ENCODE results near the gene LETMD1.

The LETMD1 gene, protein sequence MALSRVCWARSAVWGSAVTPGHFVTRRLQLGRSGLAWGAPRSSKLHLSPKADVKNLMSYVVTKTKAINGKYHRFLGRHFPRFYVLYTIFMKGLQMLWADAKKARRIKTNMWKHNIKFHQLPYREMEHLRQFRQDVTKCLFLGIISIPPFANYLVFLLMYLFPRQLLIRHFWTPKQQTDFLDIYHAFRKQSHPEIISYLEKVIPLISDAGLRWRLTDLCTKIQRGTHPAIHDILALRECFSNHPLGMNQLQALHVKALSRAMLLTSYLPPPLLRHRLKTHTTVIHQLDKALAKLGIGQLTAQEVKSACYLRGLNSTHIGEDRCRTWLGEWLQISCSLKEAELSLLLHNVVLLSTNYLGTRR

DNA sequence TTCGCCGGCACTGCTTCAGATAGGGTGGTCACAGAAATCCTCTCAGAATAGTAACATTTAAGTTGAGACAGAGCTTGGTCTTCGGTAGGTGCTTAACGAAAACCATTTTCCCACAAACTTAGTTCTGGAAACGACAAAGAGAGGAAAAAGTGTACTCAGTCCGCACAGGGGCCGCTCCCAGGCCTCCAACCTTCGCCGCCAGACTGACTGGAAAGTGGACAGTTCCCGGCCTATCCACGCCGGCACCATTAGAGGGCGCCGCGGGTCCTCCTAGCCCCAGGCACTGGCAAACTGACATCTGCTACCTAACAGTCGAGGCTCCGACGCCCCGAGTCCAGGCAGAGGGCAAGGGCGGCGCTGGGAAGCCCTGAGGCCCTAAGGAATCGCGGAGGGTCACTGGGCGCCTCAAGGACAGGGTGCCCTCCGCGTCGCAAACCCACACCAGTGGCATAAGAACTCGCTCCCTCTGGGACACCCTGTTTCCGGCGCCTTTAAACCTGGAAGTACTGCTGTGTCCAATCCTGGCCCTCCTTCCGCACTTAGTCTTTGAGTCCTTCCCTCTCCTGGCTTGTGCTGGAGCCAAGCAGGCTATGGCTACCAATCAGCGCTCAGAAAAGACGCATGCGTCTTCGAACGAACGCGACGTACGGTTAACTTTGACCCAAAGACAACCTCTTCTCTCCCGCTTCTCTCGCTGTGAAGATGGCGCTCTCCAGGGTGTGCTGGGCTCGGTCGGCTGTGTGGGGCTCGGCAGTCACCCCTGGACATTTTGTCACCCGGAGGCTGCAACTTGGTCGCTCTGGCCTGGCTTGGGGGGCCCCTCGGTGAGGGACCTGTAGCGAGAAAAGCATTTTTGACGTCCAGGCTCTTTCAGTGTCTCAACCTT is at the start of gene LETMD1:
LETMD1 (plus strand) TSS at position 673 of the 886 bp plus-strand sequence; CDS start at position 703, 30 bp downstream.
- DNase-seq, result peak; percentile 99

GRCh38 chr12:50999093-50999492 is 49.0 kb upstream of the LETMD1 start:
- no peak for DNase-seq

DNA sequence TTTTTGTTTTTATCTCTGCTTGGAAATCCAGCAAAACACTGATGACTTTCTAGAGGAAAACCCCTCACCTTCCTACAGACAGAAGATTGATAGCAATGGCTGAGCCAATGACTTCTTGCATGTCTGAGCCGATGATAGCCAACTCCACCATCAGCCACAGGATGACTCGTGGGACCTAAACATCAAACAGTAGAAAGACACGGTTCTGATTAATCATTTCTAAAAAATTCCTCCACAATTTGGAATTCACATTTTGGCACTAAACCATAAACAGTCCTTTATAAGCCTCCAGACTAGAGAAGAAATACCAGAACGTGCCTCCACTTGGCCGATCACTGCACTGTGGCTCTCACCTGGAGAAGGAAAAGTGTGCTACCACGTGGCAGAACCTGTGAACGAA is 47.9 kb upstream of the LETMD1 start:
- DNase-seq, result no peak

DNA sequence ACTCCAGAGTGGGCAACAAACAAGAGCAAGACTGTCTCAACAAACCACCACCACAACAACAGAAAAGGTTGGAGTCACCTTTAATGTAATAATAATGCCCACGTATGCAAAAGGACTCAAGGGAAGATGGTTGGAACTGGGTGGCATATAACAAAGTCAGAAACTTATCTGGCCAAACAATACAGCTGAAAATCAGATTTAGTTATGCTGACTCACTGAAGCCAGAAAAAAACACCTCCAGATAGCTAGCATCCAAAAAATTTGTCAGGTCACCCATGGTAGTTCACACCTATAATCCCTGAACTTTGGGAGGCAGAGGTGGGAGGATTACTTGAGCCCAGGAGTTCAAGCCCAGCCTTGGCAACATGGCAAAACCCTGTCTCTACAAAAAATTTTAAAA is 46.3 kb upstream of the LETMD1 start:
- DNase-seq, result no peak

- no peak for DNase-seq
These were observed 43.6 kb upstream of the LETMD1 start for GRCh38 chr12:51004504-51004903.

DNA sequence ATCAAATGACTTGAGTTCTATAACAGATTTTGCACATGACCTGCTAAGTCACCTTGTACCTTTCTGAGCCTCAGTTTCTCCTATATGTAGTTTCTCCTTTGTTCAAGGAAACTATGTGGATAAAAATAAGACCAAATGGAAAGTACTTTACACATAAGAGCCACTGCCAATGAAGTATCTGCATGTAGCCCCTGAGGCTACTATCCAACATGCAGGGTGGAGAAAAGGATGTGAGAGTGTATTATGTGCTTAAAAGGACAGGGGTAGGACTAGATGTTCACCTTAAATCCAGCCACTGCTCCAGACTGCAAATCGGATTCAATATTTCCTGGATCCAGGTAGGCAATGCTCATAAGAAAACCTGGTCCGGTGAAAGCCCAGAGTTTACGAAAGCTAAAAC is 43.1 kb upstream of the LETMD1 start:
- DNase-seq, result no peak

- DNase-seq, result no peak
These were observed 42.5 kb upstream of the LETMD1 start for GRCh38 chr12:51005671-51006070.

DNA sequence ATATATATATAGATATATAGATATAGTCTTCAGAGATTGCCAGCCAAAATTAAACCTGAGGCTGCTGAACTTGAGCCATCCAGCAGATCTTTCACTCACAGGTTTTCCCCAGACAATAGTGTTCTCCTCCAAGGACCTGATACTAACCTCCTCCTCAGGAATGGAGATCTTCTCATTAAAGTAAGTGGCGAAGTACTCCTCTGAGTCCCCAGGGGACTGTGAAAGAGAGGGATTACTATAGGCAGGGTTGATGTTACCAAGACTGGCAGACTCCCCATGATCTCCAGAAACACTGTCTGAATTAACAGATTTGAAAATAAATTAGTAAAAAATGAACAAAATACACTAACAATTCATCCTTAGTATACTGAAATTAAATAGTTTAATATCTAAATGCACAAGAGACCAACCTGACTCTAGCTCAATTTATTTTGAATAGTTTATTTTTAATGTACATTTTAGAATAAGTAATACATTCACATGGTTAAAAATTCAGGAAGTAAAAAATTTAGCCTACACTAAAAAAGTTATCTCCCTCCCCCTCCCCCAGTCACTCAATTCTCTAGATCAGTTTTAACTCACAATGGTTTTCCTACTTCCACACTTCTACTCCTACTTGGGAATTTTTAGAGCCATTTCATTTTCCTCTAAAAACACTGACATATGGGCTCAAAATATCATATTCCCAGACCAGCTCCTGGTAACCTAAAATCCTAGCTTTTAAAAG is 39.6 kb upstream of the LETMD1 start:
- DNase-seq, result peak; percentile 87

DNA sequence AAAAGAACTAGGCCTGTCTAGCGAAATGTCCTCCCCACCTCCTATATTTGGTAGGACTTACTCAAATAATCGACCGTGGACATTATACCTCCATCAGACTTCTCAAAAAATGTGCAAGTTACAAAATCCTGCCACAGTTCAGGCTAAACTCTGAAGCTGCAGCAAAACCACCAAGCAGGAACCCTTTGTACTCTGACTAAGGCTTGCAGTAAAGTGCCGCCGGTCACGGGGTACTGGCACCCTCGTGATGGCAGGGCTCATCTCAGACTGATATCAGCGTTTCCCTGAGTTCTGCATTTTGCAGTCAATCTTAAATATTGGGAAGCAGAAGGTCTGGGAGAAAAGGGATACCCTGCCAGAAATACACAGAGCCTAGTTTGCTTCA is 39.1 kb upstream of the LETMD1 start:
- no peak for DNase-seq

DNA sequence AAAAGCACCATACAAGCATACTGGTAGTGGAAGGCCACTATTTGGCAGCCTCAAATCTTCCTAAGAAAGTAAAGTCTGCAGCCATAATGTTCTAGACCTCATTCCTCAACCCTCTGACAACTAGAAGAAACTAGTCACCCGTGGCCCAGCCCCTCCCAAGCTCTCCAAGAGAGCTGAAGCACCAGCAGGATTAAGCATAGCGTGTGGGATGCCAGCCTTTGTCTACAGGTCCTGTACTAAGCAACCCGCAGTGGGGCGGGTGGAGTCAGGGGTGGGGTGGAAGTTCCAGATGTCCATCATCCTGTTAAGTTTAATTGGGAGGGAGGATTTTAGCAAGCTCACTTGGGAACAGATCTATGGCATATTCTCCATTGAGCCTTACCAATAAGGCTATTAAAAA is 36.2 kb upstream of the LETMD1 start:
- DNase-seq, result peak; percentile 99

DNA sequence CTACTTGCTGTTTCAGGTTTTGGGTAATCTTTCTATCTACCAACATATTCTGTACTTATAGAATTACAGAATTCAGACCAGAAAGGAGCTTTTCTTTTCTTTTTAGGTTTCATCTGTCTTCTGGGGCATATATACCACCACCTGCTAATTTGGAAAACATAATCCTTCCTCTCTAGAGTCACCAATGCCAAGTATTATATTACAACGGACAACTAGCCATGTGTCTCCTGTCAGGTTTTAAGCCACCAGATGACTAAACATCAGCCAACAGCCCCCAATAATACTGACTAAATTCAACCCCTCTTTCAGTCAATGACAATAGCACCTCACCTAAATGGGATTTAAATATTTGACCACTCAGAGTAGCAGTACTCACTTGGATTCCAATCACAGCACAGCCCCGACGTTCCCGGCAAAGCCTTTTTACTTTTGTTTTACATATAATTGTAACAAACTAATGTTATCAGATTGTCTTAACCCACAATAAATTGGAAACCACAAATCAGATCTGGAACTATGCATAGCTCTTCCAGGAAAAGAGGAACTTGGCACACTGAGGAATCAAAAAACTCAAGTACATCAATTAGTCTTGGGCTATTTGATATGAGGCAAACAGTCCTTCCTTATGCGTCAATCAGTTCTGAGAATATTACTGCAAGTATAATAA is 35.4 kb upstream of the LETMD1 start:
- DNase-seq, result peak; percentile 87

DNA sequence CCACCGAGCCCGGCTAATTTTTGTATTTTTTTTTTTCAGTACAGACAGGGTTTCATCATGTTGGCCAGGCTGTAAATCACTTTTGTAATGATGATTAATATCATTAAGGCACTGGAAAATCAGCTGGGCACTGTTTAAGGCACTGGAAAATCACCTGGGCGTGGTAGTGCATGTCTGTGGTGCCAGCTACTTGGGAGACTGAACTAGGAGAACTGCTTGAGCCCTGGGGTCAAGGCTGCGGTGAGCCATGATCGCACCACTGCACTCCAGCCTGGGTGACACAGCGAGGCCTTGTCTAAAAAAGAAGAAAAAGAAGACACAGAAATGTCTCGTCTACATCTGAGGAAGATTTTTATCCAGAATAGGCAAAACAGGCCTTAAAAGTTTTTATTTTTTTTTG is 34.7 kb upstream of the LETMD1 start:
- peak; percentile 18 for DNase-seq

DNA sequence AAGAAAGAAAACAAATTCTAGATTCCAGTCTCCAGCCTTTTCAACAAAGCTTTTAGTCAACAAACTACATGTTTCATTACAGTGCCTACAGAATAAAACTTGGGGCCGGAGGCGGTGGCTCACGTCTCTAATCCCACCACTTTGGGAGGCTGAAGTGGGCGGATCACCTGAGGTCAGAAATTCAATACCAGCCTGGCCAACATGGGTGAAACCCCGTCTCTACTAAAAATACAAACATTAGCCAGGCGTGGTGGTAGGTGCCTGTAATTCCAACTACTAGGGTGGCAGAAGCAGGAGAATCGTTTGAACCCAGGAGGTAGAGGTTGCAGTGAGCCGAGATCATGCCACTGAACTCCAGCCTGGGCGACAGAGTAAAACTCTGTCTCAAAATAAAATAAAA is 33.7 kb upstream of the LETMD1 start:
- peak; percentile 40 for DNase-seq

DNA sequence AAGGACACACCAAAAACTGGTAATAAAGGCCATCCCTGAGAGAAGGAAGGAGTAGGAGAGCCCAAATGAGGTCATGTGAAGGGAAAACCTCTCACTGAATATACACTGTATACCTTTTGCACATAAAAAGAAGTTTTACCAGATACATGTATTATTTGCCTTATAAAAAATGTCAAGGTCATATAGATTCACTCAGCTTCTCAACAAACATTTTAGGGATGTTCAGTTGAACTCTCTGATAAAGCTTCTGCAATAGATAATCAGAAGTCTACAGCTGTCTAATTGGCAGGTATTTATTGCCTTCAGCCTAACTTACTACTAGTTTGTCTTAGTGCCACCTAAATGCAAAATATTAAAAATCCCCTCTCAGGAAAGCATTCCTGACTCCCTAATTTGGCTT is 30.7 kb upstream of the LETMD1 start:
- DNase-seq, result no peak

- DNase-seq, result no peak
These were observed 29.2 kb upstream of the LETMD1 start for GRCh38 chr12:51018956-51019355.

DNA sequence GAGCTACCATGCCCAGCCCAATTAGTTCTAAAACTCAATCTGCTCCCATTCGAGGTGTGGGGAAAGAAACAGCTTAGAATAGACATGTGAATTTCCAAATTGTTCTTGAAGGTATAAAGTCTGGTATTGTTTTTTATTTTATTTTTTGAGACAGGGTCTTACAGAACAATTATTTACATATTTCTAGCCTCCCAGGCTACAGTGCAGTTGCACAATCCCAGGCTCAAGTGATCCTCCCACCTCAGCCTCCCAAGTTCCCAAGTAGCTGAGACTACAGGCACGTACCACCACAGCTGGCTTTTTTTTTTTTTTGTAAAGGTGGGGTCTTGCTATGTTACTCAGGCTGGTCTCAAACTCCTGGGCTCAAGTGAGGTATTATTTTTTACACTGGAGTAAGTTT is 28.2 kb upstream of the LETMD1 start:
- DNase-seq, result no peak

DNA sequence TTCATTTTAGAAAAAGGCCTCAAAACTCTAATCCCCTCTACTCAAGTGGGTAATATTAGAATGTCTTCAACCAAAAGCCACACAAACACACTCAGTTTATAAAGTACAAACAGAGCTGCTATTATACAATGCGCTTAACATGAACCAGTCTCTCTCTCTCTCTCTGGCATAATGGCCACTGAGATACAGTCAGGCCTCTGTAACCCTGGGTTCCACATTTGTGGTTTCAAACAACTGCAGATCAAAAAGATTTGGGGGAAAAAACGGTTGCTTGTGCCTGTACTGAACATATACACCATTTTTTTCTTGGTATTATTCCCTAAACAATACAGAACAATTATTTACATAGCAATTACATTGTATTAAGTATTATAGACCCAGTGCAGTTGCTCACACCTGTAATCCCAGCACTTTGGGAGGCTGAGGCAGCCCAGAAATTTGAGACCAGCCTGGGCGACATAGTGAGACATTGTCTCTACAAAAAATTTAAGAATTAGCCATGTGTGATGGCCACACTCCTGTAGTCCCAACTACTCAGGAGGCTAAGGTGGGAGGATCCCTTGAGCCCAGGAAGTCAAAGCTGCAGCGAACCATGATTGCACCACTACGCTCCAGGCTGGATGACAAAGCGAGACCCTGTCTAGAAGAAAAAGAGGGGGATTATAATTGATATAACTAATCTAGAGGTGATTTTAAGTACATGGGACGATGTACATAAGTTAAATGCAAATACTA is 27.5 kb upstream of the LETMD1 start:
- DNase-seq, result no peak

DNA sequence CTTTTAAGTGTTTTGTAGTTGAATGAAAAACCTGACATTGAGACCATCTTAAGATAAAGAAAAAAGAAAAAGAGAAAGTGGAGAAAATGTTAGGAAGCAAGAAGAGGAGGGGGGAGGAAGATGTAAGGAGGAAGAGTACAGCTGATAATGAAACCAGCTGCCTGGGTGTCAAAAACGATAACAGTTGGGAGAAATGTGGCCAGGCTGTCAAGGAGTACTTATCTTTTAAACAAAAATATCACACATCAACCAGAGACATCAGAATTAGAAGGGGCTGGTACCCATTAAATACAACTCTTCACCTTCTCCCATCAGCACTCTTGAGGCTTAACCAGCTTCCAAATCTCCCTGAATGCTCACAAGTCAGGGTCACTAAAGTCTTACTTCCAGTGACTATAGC is 26.4 kb upstream of the LETMD1 start:
- no peak for DNase-seq

DNA sequence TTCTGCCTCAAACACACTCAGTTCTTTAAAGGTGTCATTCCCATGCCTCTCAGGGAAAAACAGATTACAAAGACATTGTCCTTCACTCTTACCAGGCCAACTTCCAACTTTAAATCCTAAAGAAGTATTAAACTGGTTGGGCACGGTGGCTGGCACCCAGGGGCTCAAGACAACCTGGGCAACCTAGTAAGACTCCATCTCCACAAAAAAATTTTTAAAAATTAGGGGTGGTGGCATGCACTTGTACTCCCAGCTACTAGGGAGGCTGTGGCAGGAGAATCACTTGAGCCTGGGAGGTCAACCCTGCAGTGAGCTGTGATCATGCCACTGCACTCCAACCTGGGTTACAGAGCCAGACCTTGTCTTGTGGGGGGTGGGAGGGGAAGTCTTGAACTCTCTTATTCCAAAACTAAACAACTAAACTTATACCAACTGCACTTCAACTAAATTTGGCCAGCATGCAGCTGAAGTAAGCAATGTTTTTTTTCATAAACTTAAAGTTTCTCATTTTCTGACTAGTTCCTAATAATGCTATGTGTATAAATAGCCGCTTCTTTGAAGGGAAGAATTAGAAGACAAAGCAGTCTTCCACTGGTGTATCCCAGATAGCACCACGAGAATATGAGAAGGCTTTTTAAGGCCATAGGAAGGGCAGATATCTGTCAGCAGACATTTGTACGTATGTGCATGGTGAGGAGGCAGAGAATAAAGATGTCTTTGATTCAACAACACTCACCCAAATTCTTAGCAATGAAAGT is 24.3 kb upstream of the LETMD1 start:
- no peak for DNase-seq

DNA sequence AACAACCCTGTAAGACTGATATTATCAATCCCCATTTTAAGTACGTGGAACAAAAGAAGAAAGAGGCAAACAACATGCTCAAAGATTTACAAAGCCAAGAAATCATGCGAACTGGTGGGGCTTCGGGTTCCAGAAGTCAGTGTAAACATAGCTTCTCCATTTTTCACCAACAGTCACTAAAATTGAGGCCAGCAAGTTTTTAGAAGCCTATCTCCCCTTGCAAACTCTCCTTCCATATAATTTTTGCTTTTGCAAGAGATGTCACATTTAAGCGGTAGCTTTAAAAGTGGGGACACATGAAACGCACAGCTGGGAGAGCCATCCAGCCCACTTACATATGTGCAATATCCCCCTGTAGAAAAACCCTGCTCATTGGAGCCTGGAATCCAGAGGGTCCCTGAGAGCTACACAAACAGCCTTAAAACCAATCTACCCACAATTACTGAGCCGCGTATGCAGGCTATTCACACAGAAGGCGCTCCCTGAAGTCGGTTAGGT is 22.7 kb upstream of the LETMD1 start:
- peak; percentile 58 for DNase-seq
